ENCODE measurements around the gene BTBD16.

The BTBD16 gene

DNA sequence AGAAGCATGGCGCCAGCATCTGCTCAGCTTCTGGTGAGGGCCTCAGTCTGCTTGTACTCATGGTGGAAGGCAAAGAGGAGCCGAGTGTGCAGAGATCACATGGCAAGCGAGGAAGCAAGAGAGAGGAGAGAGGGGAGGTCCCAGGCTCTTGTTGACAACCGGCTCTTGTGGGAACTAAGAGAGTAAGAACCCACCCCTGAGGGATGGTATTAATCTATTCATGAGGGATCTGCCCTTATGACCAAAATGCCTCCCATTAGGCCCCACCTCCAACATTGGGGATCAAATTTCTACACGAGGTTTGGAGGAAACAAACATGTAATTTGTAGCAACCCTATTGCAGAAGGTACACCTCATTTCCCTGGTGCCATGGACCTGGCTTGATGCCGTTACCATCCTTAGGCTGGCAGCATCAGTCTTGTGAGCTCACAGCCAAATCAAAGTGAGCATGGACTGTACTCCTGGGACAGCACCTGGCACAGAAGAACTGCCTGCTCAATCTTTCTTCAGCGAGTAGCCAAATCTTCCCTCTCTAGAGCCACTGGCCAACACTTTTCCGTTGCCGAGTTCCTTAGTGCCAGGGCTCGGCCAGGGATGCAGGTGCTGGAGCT, 6.5 kb downstream of the BTBD16 start:
- no peak overlapping the region for H3K27ac ChIP-seq
- TF ChIP-seq, protein P1, sequence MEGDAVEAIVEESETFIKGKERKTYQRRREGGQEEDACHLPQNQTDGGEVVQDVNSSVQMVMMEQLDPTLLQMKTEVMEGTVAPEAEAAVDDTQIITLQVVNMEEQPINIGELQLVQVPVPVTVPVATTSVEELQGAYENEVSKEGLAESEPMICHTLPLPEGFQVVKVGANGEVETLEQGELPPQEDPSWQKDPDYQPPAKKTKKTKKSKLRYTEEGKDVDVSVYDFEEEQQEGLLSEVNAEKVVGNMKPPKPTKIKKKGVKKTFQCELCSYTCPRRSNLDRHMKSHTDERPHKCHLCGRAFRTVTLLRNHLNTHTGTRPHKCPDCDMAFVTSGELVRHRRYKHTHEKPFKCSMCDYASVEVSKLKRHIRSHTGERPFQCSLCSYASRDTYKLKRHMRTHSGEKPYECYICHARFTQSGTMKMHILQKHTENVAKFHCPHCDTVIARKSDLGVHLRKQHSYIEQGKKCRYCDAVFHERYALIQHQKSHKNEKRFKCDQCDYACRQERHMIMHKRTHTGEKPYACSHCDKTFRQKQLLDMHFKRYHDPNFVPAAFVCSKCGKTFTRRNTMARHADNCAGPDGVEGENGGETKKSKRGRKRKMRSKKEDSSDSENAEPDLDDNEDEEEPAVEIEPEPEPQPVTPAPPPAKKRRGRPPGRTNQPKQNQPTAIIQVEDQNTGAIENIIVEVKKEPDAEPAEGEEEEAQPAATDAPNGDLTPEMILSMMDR (conservative IDR thresholded peaks at IDR 0.05), result no peak

DNA sequence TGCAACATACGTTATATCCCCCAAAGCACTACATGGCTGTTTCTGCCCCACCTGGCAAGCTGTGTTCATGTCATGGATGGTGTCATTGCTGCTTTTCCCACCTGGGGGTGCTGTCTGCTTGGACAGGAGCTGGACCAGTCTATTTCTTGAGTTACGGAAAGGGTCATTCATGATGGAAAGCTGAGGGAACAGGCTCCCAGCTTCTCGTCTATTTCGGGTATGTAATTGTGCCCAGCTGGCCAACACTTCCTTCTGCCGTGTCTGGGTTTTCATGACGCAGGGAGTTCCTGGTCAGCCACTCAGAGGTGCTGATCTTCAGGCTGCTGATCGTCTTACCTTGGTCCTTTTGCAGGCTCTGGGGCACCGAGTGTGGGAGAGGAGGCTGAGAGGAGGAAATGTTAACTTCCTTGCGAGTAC, 8.6 kb downstream of the BTBD16 start:
- TF ChIP-seq, protein P1 (conservative IDR thresholded peaks at IDR 0.05), result peak; percentile 35; the same call in 1 of the 2 replicates
- no peak overlapping the region for H3K27ac ChIP-seq

DNA sequence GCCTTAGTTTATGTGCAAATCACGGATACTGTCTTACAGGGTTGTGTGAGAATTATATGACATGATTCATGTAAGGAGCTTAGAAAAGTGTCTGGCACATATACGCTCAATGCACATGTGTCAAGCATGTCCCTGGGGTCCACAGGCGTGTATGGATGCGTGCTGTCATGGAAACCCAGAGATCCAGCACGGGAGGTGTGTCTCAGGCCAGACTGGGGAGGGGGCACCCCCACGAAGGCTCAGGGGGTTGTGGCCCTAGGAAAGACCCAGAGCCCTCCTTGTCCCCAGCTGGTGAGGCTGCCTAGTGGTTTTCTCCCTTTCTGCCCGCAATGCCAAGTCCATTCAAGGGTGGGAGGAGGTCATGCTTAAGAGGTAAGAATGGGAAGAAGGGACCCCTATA, 9.1 kb downstream of the BTBD16 start:
- H3K27ac ChIP-seq, result no peak overlapping the region
- TF ChIP-seq, protein P1 (conservative IDR thresholded peaks at IDR 0.05), result no peak

- TF ChIP-seq, protein P1 (conservative IDR thresholded peaks at IDR 0.05), result no peak
These were observed 10.0 kb downstream of the BTBD16 start for GRCh38 chr10:122281018-122281626.

GRCh38 chr10:122281751-122282150, 10.7 kb downstream of the BTBD16 start:
- no peak overlapping the region for H3K27ac ChIP-seq
- TF ChIP-seq, protein P1 (conservative IDR thresholded peaks at IDR 0.05), result no peak

More at GRCh38 chr10:122281018-122281626, 10.0 kb downstream of the BTBD16 start:
- no peak overlapping the region for H3K27ac ChIP-seq

GRCh38 chr10:122282253-122282671, 11.2 kb downstream of the BTBD16 start:
- no peak overlapping the region for H3K27ac ChIP-seq
- TF ChIP-seq, protein P1 (conservative IDR thresholded peaks at IDR 0.05), result no peak

GRCh38 chr10:122282909-122283308, 11.8 kb downstream of the BTBD16 start:
- TF ChIP-seq, protein P1 (conservative IDR thresholded peaks at IDR 0.05), result no peak
- H3K27ac ChIP-seq, result no peak overlapping the region
